H1 (cell line): ENCODE results near the gene GPSM3. TPM values are rescaled to one million over a fixed set of nuclear protein-coding genes. Genes with fewer than 3 reads are reported as not detected.

ENCODE experiments used
- CTCF ChIA-PET: fragments of 300-600 bp; sonication (Branson Sonifier 250); formaldehyde crosslinking; loops from one replicate; lab custom pipeline; 2021; ENCODE audit not compliant: partially characterized antibody; lab: Charles Lee
- POLR2A ChIA-PET: fragments of 300-600 bp; sonication (Branson Sonifier 250); formaldehyde crosslinking; loops from one replicate; lab custom pipeline; 2021; ENCODE audit warnings: inconsistent platforms; ENCODE audit not compliant: partially characterized antibody; lab: Charles Lee
- DNase-seq, 2 experiments: peaks; one replicate each; pipeline versions ENCODE4 v3.0.0 to v3.0.0-alpha.2; 2010 to 2022; ENCODE audit warnings: low spot score in 2 of 2, low read depth in 1 of 2, mixed read lengths in 1 of 2
- FAIRE-seq: peaks from 2 replicates; lab custom pipeline; 2011; peaks lifted over from hg19 to GRCh38; lab: Jason Lieb, UNC
- H2AFZ ChIP-seq: 2 replicates; pipeline ENCODE4 v1.8.1; 2012; ENCODE audit warnings: low read length, inconsistent platforms
- H2AK5ac ChIP-seq: 2 replicates; pipeline ENCODE4 v1.6.1; 2013; ENCODE audit warnings: low read depth, low read length
- H2BK120ac ChIP-seq: replicated peaks from 2 replicates; pipeline ENCODE3; 2013; ENCODE audit warnings: low read depth, low read length, inconsistent platforms
- H2BK12ac ChIP-seq: 2 replicates; pipeline ENCODE4 v1.6.1; 2013; ENCODE audit warnings: low read depth, low read length
- H2BK15ac ChIP-seq: 2 replicates; pipeline ENCODE4 v1.6.1; 2013; ENCODE audit warnings: low read length
- H2BK20ac ChIP-seq: 2 replicates; pipeline ENCODE4 v1.6.1; 2013; ENCODE audit warnings: low read length
- H2BK5ac ChIP-seq: 2 replicates; pipeline ENCODE4 v1.6.1; 2013; ENCODE audit warnings: low read depth, low read length
- H3K14ac ChIP-seq: 2 replicates; pipeline ENCODE4 v1.6.1; 2013; ENCODE audit warnings: inconsistent platforms; ENCODE audit not compliant: insufficient read length
- H3K18ac ChIP-seq: 2 replicates; pipeline ENCODE4 v1.6.1; 2013; ENCODE audit warnings: low read length; ENCODE audit errors: extremely low read depth
- H3K23ac ChIP-seq: 2 replicates; pipeline ENCODE4 v1.6.1; 2013; ENCODE audit warnings: inconsistent platforms; ENCODE audit not compliant: insufficient read length
- H3K23me2 ChIP-seq: 2 replicates; pipeline ENCODE4 v1.6.1; 2013; ENCODE audit warnings: low read depth, low read length
- H3K27ac ChIP-seq: 2 replicates; pipeline ENCODE4 v1.6.1; 2011; ENCODE audit warnings: low read depth, low read length, inconsistent platforms
- H3K27me3 ChIP-seq, 4 experiments: replicated peaks in 1 of 4; 1 replicate in 1 of 4; 2 replicates in 3 of 4; pipeline versions ENCODE4 v1.6.1 to v1.8.1; 2011 to 2013; ENCODE audit warnings: low read length in 3 of 4, mild to moderate bottlenecking in 3 of 4, inconsistent platforms in 2 of 4, mixed read lengths in 2 of 4, moderate library complexity in 1 of 4; ENCODE audit not compliant: control insufficient read depth in 3 of 4, insufficient read depth in 3 of 4; ENCODE audit errors: extremely low read depth in 1 of 4
- H3K36me3 ChIP-seq, 4 experiments: 2 replicates each; pipeline versions ENCODE4 v1.6.1 to v1.8.1; 2011 to 2013; ENCODE audit warnings: mild to moderate bottlenecking in 4 of 4, low read length in 3 of 4, moderate library complexity in 2 of 4, control low read depth in 1 of 4, inconsistent platforms in 1 of 4; ENCODE audit not compliant: insufficient read depth in 4 of 4, control insufficient read depth in 2 of 4
- H3K4ac ChIP-seq: replicated peaks from 2 replicates; pipeline ENCODE3; 2013; ENCODE audit warnings: low read length, low read depth, mixed read lengths, inconsistent platforms; ENCODE audit not compliant: insufficient read length
- H3K4me1 ChIP-seq, 4 experiments: replicated peaks in 1 of 4; 1 replicate in 1 of 4; 2 replicates in 3 of 4; pipeline versions ENCODE4 v1.6.1 to v1.8.1; 2011 to 2013; ENCODE audit warnings: low read length in 3 of 4, inconsistent platforms in 2 of 4, mixed read lengths in 1 of 4; ENCODE audit not compliant: insufficient read depth in 4 of 4, control insufficient read depth in 3 of 4
- H3K4me2 ChIP-seq, 2 experiments: 2 replicates each; pipeline versions ENCODE4 v1.6.1 to v1.8.1; 2011 to 2013; ENCODE audit warnings: low read depth in 2 of 2, low read length in 2 of 2, control low read depth in 1 of 2, inconsistent platforms in 1 of 2, mild to moderate bottlenecking in 1 of 2; ENCODE audit not compliant: insufficient read depth in 1 of 2
- H3K4me3 ChIP-seq, 4 experiments: fragments of 200-600, 300-600 bp in 1 of 4; sonication (generic), shearing (Covaris generic), sonication (Bioruptor Twin) in 1 of 4; 2 replicates each; pipeline versions ENCODE4 v1.5.1 to v1.8.1; 2011 to 2016; ENCODE audit warnings: low read length in 4 of 4, low read depth in 3 of 4, control low read depth in 2 of 4, inconsistent platforms in 2 of 4, mild to moderate bottlenecking in 2 of 4, mixed read lengths in 1 of 4, moderate library complexity in 1 of 4; ENCODE audit not compliant: insufficient read depth in 2 of 4; ENCODE audit errors: extremely low read depth in 1 of 4
- H3K56ac ChIP-seq: replicated peaks from 2 replicates; pipeline ENCODE3; 2013; ENCODE audit warnings: low read depth, mild to moderate bottlenecking, mixed read lengths, low read length, inconsistent platforms; ENCODE audit not compliant: insufficient read length
- H3K79me1 ChIP-seq: 2 replicates; pipeline ENCODE4 v1.6.1; 2013; ENCODE audit warnings: low read depth, low read length, control low read depth
- H3K79me2 ChIP-seq, 2 experiments: 2 replicates each; pipeline versions ENCODE4 v1.6.1 to v1.8.1; 2012 to 2013; ENCODE audit warnings: low read length in 2 of 2, mild to moderate bottlenecking in 2 of 2, inconsistent platforms in 1 of 2; ENCODE audit not compliant: insufficient read depth in 2 of 2, control insufficient read depth in 1 of 2
- H3K9ac ChIP-seq, 4 experiments: replicated peaks in 1 of 4; 1 replicate in 1 of 4; 2 replicates in 3 of 4; pipeline versions ENCODE4 v1.6.1 to v1.8.1; 2011 to 2013; ENCODE audit warnings: low read depth in 3 of 4, low read length in 3 of 4, control low read depth in 2 of 4, mild to moderate bottlenecking in 2 of 4, moderate library complexity in 2 of 4, inconsistent platforms in 1 of 4; ENCODE audit errors: extremely low read depth in 1 of 4
- H3K9me3 ChIP-seq, 2 experiments: 2 replicates each; pipeline versions ENCODE4 v1.6.1 to v1.8.1; 2012 to 2013; ENCODE audit warnings: mild to moderate bottlenecking in 2 of 2, moderate library complexity in 2 of 2, control low read depth in 1 of 2, inconsistent platforms in 1 of 2, low read depth in 1 of 2, low read length in 1 of 2, mixed read lengths in 1 of 2; ENCODE audit not compliant: insufficient read depth in 2 of 2
- H4K20me1 ChIP-seq, 2 experiments: replicated peaks in 1 of 2; 2 replicates each; pipeline versions ENCODE3 to v1.8.1; 2011 to 2013; ENCODE audit warnings: inconsistent platforms in 2 of 2, low read length in 2 of 2, mild to moderate bottlenecking in 1 of 2; ENCODE audit not compliant: insufficient read depth in 2 of 2, control insufficient read depth in 1 of 2
- H4K5ac ChIP-seq: 2 replicates; pipeline ENCODE4 v1.6.1; 2013; ENCODE audit warnings: low read length, low read depth, mixed read lengths, inconsistent platforms; ENCODE audit not compliant: insufficient read length
- H4K8ac ChIP-seq: 2 replicates; pipeline ENCODE4 v1.8.0; 2013; ENCODE audit warnings: mild to moderate bottlenecking, moderate library complexity, low read length, inconsistent platforms; ENCODE audit not compliant: insufficient read depth; ENCODE audit errors: extremely low read depth
- H4K91ac ChIP-seq: replicated peaks from 2 replicates; pipeline ENCODE3; 2013; ENCODE audit warnings: low read length, mixed read lengths, inconsistent platforms; ENCODE audit not compliant: insufficient read length
- WGBS, 2 experiments: shearing (Covaris generic) in 1 of 2; methylation state at CpG; one replicate each; pipeline versions ENCODE4 v1.1.6 to v1.1.7; 2013 to 2015; ENCODE audit warnings: low lambda C conversion rate in 2 of 2, mixed read lengths in 2 of 2, inconsistent platforms in 1 of 2, low coverage in 1 of 2, missing lambda C conversion rate in 1 of 2; ENCODE audit not compliant: insufficient replicate concordance in 2 of 2, insufficient coverage in 1 of 2, insufficient read length in 1 of 2; ENCODE audit errors: extremely low coverage in 1 of 2, missing lambda C conversion rate in 1 of 2; 5-methylcytosine and 5-hydroxymethylcytosine counted together
- polyA plus RNA-seq, 7 experiments: library from polyadenylated mRNA; depleted of rRNA in 3 of 7; stranded (reverse) in 5 of 7; unstranded in 2 of 7; fragments of >200 nt in 5 of 7; fragments of 200-250 nt in 2 of 7; gene quantifications; 1 replicate in 5 of 7; 2 replicates in 1 of 7; 4 replicates in 1 of 7; pipeline versions ENCODE4 v1.2.1 to v1.2.3, GENCODE V29; 2011 to 2013; ENCODE audit warnings: missing spikeins in 2 of 7, mixed read lengths in 2 of 7
- total RNA-seq: library from RNA; stranded (reverse); fragmentation: NEBNext Ultra II Directional; extraction: Animal tissue kit (Norgen Biotek cat#: 25700); gene quantifications from 2 replicates; pipeline ENCODE4 v1.2.1, GENCODE V29; 2021

GPSM3 gene
- total and polyA plus RNA-seq, 2 of the 8 experiments (the other 6 are each of a cell fraction or from before 2014, with no cell fraction given): 6.6 to 9.8 TPM

GRCh38 chr6:32218167-32218566 lies 25.7 kb upstream of the GPSM3 start:
- ChIA-PET CTCF (interaction anchor here (1.0 kb wide), 1 partner anchor 28 kb away, joined by 5 read pairs; no protein-coding TSS in a partner anchor), POLR2A (no interaction called here)
- Histone ChIP-seq H2BK20ac (no peak overlapping the region), H4K91ac (no peak overlapping the region), H4K5ac (no peak overlapping the region), H2BK12ac (no peak overlapping the region), H3K4me2 (no peak overlapping the region), H3K18ac (no peak overlapping the region), H3K9me3 (no peaks in the 10 kb centered on the region), H2BK15ac (no peak overlapping the region), H3K23me2 (no peaks in the 10 kb centered on the region; the same call in 1 of the 2 replicates), H2BK5ac (peak overlapping the region; percentile 13; the same call in 1 of the 2 replicates), H3K27me3 (no peaks in the 10 kb centered on the region), H4K8ac (no peak overlapping the region), H4K20me1 (no peaks in the 10 kb centered on the region), H3K36me3 (no peaks in the 10 kb centered on the region), H3K56ac (no peak overlapping the region), H2BK120ac (no peak overlapping the region), H3K14ac (no peak overlapping the region), H3K4ac (no peak overlapping the region), H3K27ac (no peak overlapping the region), H3K79me2 (no peaks in the 10 kb centered on the region), H3K4me1 (peaks cover 0 to under 1% (median 0%) of the 10 kb centered on the region in 4 experiments; a peak in 1 of 7 replicates), H3K23ac (no peak overlapping the region), H3K79me1 (no peaks in the 10 kb centered on the region), H3K4me3 (no peak overlapping the region), H2AFZ (no peak overlapping the region), H2AK5ac (no peak overlapping the region), H3K9ac (no peak overlapping the region)
- 84% methylated on average over 7 of the region's 7 CpGs; no CpG with 5 or more reads in 1 of the 2 experiments for WGBS, 2 experiments
- no peak for DNase-seq
- FAIRE-seq: no peak
